OCI-LY1 (cell line): ENCODE measurements around the gene RBM20.

Experiments
- H2AFZ ChIP-seq: fragments of 200-600 bp; sonication (generic), shearing (Covaris generic); 2 replicates; pipeline ENCODE4 v1.6.0; 2014; ENCODE audit warnings: antibody characterized with exemption, mild to moderate bottlenecking, low read length
- H3F3A ChIP-seq: fragments of 200-600 bp; sonication (generic), shearing (Covaris generic); 2 replicates; pipeline ENCODE4 v1.6.0; 2014; ENCODE audit warnings: mild to moderate bottlenecking, antibody characterized with exemption, low read length, moderate library complexity; ENCODE audit not compliant: insufficient read depth
- H3K27ac ChIP-seq: fragments of 200-600 bp; sonication (generic); 2 replicates; pipeline ENCODE4 v1.5.1; 2014; ENCODE audit warnings: low read length, mixed run types, mild to moderate bottlenecking, low read depth; ENCODE audit not compliant: poor library complexity, severe bottlenecking
- H3K27me3 ChIP-seq: fragments of 200-600 bp; sonication (generic); 2 replicates; pipeline ENCODE4 v1.6.0; 2014; ENCODE audit warnings: antibody characterized with exemption, mild to moderate bottlenecking, low read length, moderate library complexity; ENCODE audit not compliant: insufficient read depth
- H3K36me3 ChIP-seq: fragments of 200-600 bp; sonication (generic); 2 replicates; pipeline ENCODE4 v1.6.1; 2014; ENCODE audit warnings: mild to moderate bottlenecking, antibody characterized with exemption, low read length, moderate library complexity, mixed read lengths; ENCODE audit not compliant: insufficient read depth
- H3K4me1 ChIP-seq: fragments of 200-600 bp; sonication (generic); 2 replicates; pipeline ENCODE4 v1.5.1; 2014; ENCODE audit warnings: mild to moderate bottlenecking, low read length, moderate library complexity; ENCODE audit not compliant: insufficient read depth, severe bottlenecking
- H3K4me2 ChIP-seq: fragments of 200-600 bp; sonication (generic), shearing (Covaris generic); 2 replicates; pipeline ENCODE4 v1.6.1; 2014; ENCODE audit warnings: low read length
- H3K4me3 ChIP-seq: fragments of 200-600 bp; sonication (generic); 2 replicates; pipeline ENCODE4 v1.5.1; 2014; ENCODE audit warnings: low read length, low read depth, mild to moderate bottlenecking, mixed read lengths; ENCODE audit not compliant: poor library complexity, severe bottlenecking
- H3K79me2 ChIP-seq: fragments of 200-600 bp; shearing (Covaris generic); 2 replicates; pipeline ENCODE4 v1.6.1; 2016; ENCODE audit warnings: mixed run types, low read length, mixed read lengths; ENCODE audit not compliant: insufficient read depth
- H3K9ac ChIP-seq: fragments of 200-600 bp; sonication (generic), shearing (Covaris generic); 2 replicates; pipeline ENCODE4 v1.6.1; 2014; ENCODE audit warnings: mild to moderate bottlenecking, low read length, mixed read lengths
- H3K9me2 ChIP-seq: fragments of 200-600 bp; sonication (generic), shearing (Covaris generic); 2 replicates; pipeline ENCODE4 v1.6.1; 2014; ENCODE audit warnings: low read depth, mild to moderate bottlenecking, low read length, mixed read lengths
- H3K9me3 ChIP-seq: fragments of 200-600 bp; shearing (Covaris generic); 2 replicates; pipeline ENCODE4 v1.6.1; 2014; ENCODE audit warnings: low read length, mixed read lengths
- H4K20me1 ChIP-seq: fragments of 200-600 bp; sonication (generic), shearing (Covaris generic); 2 replicates; pipeline ENCODE4 v1.6.0; 2016; ENCODE audit warnings: mild to moderate bottlenecking, low read length; ENCODE audit not compliant: insufficient read depth
- EZH2 ChIP-seq: fragments of 200-600 bp; sonication (generic), shearing (Covaris generic); IDR thresholded peaks from 2 replicates; pipeline ENCODE4 v1.8.0; 2017; ENCODE audit warnings: borderline replicate concordance, mixed run types, mild to moderate bottlenecking, antibody characterized with exemption, low read length, moderate library complexity, mixed read lengths
- TF ChIP-seq, protein P1 (sequence below): fragments of 200-600 bp; sonication (generic), shearing (Covaris generic); IDR thresholded peaks from 2 replicates; pipeline ENCODE4 v1.5.1; 2017; ENCODE audit warnings: mild to moderate bottlenecking, antibody characterized with exemption, low read length, moderate library complexity, mixed read lengths

Gene RBM20

DNA sequence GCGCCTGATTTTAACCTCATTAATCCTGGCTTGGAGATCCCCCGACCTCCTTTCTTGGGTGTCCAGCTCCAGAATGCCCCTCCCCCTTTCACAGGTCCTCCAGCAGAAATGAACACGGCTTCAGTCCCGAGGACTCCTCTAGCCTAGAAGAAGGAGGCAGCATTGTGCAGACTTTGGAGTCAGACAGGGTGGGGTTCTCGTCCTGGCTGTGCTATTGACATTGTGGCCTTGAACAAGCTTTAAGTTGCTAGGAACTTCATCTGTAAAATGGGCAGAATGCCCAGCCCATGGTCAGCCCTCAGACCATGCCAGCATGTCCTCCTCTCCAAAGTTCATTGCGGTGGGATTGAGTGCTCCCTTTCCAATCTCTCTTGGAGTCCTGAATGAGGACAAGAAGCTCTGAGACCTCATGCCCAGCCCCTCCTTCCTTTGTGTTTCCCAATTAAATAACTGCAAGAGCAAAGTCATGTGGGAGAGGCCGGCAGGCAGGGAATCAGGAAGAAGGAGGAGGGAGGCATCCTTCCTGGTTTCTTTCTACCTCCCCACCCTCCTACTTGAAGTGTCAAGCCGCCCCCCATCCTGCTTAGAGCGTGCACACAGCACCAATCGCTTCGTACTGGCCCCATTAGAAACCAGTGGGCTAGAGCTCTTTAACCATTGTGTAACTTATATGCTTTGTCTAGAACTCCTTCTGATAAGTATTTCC is 86.4 kb downstream of the RBM20 start:
- Histone ChIP-seq H3K27ac (no peak overlapping the region), H3F3A (no peaks in the 10 kb centered on the region), H4K20me1 (no peaks in the 10 kb centered on the region), H3K4me3 (no peak overlapping the region), H2AFZ (no peak overlapping the region), H3K9me3 (no peaks in the 10 kb centered on the region), H3K4me1 (peaks cover 23% of the 10 kb centered on the region), H3K9ac (no peak overlapping the region), H3K4me2 (no peak overlapping the region), H3K36me3 (no peaks in the 10 kb centered on the region), H3K27me3 (no peaks in the 10 kb centered on the region), H3K9me2 (no peaks in the 10 kb centered on the region), H3K79me2 (no peaks in the 10 kb centered on the region)
- TF ChIP-seq EZH2: no peak
- TF ChIP-seq, protein P1, sequence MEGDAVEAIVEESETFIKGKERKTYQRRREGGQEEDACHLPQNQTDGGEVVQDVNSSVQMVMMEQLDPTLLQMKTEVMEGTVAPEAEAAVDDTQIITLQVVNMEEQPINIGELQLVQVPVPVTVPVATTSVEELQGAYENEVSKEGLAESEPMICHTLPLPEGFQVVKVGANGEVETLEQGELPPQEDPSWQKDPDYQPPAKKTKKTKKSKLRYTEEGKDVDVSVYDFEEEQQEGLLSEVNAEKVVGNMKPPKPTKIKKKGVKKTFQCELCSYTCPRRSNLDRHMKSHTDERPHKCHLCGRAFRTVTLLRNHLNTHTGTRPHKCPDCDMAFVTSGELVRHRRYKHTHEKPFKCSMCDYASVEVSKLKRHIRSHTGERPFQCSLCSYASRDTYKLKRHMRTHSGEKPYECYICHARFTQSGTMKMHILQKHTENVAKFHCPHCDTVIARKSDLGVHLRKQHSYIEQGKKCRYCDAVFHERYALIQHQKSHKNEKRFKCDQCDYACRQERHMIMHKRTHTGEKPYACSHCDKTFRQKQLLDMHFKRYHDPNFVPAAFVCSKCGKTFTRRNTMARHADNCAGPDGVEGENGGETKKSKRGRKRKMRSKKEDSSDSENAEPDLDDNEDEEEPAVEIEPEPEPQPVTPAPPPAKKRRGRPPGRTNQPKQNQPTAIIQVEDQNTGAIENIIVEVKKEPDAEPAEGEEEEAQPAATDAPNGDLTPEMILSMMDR: no peak

DNA sequence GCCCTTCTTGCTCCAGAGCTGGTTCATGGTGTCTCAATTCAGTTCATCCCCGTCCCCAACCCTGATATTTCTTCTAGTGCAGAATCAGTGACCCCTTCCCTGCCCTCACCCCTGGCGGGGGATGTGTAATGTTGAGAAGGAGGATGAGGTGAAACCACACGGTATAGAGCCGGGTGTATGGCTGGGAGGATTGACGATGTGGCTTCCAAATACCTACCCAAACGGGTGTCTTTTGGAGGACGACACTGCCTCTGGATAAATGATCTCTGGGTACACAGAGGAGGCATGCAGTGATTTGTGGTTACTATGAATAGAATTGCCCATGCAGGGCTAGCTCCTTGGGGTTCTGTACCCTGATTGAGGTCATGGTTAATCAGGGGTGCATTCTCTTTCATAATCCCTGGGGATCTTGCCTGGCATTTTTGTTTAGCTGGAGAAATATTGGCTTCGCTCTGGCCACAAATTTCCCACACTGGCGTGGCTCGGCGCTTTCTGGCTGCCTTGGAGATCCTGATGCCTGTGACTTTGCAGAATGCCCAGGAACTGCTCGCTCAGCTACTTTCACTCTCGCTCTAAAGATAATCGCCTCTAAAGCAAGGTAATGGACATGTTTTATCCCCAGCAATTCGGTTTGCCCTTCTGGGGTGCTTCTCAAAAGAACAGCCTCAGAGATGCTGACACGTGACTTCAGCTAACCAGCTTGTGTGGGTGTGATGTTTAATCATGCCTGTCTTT is 89.2 kb downstream of the RBM20 start:
- Histone ChIP-seq H3K27ac (no peak overlapping the region), H3K4me2 (no peak overlapping the region; the same call in 1 of the 2 replicates), H3K9ac (no peak overlapping the region), H3K4me3 (no peak overlapping the region), H3F3A (no peaks in the 10 kb centered on the region), H3K4me1 (peaks cover 10% of the 10 kb centered on the region), H3K9me3 (no peaks in the 10 kb centered on the region), H4K20me1 (no peaks in the 10 kb centered on the region), H2AFZ (no peak overlapping the region), H3K27me3 (no peaks in the 10 kb centered on the region), H3K36me3 (no peaks in the 10 kb centered on the region), H3K79me2 (no peaks in the 10 kb centered on the region), H3K9me2 (no peaks in the 10 kb centered on the region)
- TF ChIP-seq, protein P1: no peak
- TF ChIP-seq EZH2: no peak

DNA sequence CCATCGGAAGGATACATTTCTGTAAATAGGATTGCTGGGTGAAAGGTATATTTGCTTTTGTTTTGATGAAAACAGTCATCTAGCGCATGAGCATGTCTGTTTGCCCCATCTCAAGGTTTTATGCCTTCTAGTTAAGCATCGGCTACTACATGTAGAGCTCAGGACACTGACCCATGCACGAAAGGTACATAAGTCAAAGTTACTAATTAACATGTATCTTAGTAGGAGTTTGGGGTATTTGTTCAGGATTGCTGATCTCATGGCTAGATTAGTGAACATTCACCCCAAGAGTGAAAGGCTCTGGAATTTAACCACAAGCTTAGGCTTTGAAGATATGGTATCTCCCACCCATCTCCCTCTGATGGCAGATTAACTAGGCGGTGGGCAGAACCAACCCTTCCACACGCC is 91.5 kb downstream of the RBM20 start:
- Histone ChIP-seq H3K4me1 (peaks cover 21% of the 10 kb centered on the region), H4K20me1 (no peaks in the 10 kb centered on the region), H3K27ac (no peak overlapping the region), H3K27me3 (no peaks in the 10 kb centered on the region), H3K9me2 (no peaks in the 10 kb centered on the region), H3K9me3 (no peaks in the 10 kb centered on the region), H2AFZ (no peak overlapping the region), H3F3A (no peaks in the 10 kb centered on the region), H3K79me2 (no peaks in the 10 kb centered on the region), H3K4me3 (no peak overlapping the region), H3K36me3 (no peaks in the 10 kb centered on the region), H3K4me2 (no peak overlapping the region), H3K9ac (no peak overlapping the region)
- TF ChIP-seq, protein P1: no peak
- no peak for TF ChIP-seq EZH2
